ENCODE measurements around the gene GVQW3.

GVQW3 gene

DNA sequence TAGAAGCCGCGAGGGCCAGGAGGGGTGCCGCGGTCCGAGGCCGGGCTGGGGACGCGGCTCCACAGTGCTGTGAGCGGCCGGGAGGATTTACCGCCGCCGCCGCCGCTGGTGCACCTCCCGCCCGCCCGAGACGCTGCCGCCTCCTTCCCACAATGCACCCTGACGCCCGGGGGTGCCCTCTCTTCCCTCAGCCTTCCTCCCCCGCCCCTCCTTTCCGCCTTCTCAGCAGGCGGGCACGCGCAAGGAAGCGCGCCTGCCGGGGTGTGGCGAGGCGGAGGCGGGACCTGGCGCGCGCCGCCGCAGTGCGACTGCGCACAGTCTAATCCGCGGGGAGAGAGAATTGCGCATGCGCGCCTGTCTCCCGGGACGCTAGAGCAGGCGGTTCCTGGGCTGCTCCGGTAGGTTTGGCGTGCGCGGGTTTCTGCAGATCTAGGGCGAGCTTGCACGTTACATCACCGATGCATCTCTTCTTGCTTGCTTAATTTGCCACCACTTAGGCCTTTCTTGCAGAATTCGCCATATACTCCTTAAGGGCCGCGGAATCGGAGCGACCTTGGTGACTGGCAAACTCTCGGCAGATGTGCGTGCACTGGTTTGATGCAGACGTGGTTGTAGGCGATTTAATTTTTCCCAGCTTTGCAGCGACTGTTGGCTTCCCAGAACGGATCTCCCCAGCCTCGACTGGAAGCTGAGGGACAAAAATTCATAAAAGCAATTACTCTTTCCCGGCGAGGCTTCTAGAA lies at the start of gene GVQW3, which contains the start of gene THAP12:
Gene GVQW3, plus strand, starts transcription at position 347 of the 743 bp plus-strand sequence. CDS start 506 bp downstream, outside the sequence.
Gene THAP12, minus strand, starts transcription at position 156 of the 743 bp plus-strand sequence. CDS start 296 bp downstream, outside the sequence.
- peak; percentile 95 for DNase-seq (ENCODE audit: low spot score)

DNA sequence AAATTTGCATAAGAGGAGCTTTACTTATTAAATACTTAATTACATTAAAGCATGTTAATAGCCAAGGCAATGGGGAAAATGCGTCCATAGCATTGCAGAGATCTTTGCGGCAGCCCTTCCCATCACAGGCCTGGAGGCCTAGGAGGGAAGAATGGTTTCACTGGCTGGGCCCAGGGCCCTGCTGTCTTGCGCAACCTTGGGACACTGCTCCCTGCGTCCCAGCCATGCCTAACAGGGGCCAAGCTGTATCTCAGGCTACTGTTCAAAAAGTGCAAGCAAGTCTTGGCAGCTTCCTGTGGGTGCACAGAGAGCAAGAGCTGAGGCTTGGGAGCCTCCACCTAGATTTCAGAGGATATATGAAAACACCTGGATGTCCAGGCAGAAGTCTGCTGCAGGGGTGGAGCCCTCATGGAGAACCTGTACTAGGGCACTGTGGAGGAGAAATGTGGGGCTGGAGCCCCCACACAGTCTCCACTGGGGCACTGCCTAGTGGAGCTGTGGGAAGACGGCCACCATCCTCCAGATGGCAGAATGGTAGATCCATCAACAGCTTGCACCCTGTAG lies 46.2 kb upstream of the GVQW3 start:
- DNase-seq (ENCODE audit: low spot score), result no peak

DNA sequence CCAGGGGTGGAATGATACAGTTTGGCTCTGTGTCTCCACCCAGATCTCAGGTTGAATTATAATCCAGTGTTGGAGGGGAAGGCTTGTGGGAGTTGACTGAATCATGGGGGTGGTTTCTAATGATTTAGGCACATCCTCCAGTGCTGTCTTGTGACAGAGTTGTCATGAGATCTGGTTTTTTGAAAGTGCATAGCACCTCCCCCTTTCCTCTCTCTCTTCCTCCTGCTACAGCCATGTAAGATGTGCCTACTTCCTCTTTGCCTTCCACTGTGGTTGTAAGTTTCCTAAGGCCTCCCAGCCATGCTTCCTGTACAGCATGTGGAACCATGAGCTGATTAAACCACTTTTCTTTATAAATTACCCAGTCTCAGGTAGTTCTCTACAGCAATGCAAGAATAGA lies 45.3 kb upstream of the GVQW3 start:
- DNase-seq (ENCODE audit: low spot score), result no peak

DNA sequence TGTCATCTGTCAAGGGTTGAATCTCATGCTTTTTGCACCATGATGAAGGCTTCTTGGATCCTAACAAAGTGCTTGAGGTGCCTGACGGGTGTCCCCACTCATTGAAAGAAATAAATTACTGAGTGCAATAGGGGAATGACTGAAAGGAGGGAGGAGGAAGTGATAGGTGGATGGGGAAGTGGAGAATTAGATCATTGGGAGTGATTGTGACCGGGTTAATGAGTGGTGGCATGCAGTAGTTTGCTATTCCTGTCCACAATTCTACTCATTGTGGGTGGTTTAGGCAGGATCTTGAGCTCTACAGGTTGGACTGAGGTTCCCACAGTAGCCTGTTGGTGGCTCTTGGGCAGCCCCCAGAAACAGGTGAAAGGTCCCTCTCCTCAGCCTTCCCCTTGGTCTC lies 44.5 kb upstream of the GVQW3 start:
- DNase-seq (ENCODE audit: low spot score), result no peak

DNA sequence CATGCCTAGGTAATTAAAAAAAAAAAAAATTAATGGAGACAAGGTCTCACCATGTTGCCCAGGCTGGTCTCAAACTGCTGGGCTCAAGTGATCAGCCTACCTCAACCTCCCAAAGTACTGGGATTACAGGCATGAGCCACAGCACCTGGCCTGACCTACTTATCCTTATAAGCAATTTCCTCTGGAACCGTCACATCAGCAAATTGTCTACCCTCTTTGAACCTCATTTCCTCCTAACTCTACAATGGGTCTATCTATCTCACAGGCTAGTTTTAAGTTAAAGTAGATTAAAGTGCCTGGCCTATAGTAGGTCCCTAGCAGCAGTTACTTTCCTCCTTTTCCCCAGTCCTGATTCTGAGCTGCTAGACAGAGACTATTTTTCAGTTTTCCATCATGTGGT lies 43.7 kb upstream of the GVQW3 start:
- DNase-seq (ENCODE audit: low spot score), result no peak

DNA sequence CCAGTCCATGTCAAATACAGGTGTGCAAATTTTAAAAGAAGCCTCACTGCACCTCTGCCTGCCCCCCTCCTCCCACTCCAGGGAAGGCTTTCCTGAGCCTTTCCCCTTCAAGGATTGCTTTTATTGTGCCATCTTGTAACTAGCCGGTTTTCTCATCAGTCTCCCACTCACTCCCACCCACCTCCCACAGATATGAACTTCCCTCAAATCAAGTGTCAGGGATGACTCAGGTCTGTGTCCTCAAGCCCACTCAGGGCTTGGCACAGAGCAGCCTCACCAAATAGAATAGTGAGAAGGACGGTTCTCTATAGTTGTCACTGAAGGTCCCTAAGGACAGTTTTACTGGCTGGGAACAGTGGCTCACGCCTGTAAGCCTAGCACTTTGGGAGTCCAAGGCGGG lies 43.2 kb upstream of the GVQW3 start:
- DNase-seq (ENCODE audit: low spot score), result no peak

DNA sequence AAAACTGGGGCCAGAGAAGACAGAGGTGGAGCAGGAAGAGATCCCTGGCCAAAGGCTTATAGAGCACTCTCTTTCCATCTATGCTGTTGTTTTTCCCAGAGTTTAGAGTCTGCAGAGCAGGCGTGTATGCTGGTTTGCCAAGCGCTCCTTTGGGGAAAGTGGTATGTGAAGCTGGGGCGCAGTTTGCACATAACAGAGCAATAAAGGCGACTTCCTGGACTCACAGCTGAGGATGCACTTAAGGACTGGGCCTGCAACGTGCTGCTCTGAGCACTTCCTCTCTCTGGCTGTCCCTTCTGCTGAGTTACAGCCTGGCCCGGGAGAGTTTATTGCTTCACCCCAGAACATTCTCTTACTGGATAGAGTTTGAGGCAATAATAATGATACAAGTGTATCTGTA lies 41.9 kb upstream of the GVQW3 start:
- DNase-seq (ENCODE audit: low spot score), result no peak

DNA sequence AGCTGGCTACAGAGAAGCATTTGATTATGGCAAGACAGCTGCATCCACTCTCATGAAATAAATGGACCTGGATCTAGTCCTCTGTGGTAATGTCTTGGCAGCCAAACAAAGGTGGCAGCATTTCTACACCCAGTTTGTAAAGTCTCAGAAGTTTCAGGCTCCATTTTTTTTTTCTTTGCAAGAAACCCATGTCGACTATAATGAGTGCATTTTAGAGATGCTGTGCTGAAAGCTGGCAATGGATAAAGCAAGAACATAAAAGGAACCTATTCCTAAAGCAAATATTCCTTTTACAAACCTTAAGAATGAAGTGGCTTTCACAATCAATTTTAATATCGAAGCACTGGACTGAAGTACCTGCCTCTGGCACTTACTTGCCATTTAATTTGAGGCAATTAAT lies 33.7 kb upstream of the GVQW3 start:
- DNase-seq (ENCODE audit: low spot score), result no peak

DNA sequence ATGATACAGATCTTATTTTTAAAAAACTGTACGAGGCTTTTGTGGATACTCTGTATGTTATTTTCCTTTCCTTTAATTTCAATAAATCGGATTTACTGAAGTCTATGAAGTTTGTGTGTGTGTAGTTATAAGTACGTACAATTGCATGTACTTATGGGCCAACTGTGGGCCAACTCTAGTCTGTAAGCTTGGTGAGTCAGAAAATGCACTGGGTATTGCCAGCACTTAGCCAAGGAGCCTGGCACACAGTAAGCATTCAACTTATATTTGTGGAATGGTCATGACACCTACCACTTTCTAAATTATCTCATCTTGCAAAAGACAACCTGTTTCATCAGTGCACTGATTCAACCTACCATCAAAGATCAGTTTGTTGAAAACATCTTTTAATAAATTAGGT lies 32.8 kb upstream of the GVQW3 start:
- DNase-seq (ENCODE audit: low spot score), result no peak

DNA sequence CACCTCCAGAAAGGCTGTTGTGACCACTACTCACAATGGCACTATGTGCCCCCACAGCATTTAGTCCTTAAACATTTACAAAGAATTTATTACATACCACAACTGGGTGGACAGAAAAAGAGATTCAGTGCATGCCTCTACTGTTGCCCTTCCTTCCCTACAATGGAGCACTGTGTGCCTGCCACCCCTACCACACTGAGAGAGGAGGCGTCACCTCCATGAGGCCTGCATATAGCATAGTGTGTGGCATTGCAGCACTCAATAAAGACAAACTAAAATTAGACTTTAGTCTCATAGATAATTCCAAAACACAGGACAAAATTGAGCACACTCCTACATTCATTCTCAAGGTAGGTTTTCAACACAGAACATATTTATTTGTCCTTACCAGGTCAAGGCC lies 26.0 kb upstream of the GVQW3 start:
- DNase-seq (ENCODE audit: low spot score), result no peak

DNA sequence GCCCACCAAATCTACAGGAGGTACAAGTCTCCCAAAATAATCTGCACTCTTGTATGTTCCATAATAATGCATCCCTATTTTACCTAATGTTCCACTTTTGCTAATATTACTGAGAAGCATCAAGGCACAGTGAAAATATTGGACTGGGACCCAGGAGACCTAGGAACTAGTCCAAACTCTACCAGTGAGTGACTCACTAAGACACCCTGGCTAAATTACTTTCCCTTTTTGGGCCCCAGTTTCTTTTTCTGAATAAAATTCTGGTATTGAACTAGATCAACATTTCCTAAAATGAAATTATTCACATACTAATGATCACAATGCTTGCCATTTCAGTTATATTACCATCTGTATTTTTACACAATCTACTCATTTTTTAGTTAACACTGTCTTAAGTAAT lies 19.7 kb upstream of the GVQW3 start:
- no peak for DNase-seq (ENCODE audit: low spot score)

DNA sequence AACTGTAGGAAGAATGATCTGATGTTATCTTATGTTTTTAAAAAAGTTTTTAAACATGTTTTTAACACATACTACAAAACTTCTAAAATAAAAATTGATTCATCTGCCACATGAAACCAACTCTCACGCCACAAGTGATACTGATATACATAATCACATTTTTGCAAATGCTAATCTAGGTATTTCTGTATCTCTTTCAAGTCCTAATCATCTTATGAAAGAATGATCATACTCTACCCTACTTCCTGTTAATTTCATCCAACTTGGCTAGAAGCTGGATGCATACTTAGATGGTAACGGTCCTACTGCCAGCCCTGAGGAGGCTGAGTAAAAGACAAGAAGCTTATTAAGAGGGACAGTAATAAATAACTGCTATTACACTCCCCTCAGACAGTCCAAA lies 19.3 kb upstream of the GVQW3 start:
- no peak for DNase-seq (ENCODE audit: low spot score)

DNA sequence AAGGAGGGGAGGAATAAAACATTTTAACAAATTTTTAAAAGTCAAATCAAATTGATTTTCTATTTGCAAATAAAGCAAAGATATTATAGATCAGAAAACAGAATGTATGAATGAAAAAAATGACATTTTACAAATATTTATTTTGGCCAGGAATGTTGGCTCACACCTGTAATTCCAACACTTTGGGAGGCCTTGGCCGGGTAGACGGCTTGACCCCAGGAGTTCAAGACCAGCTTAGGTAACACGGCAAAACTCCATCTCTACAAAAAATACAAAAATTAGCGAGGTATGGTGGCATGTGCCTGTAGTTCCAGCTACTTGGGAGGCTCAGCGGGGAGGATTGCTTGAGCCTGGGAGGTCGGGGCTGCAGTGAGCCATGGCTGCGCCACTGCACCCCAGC lies 18.4 kb upstream of the GVQW3 start:
- no peak for DNase-seq (ENCODE audit: low spot score)

DNA sequence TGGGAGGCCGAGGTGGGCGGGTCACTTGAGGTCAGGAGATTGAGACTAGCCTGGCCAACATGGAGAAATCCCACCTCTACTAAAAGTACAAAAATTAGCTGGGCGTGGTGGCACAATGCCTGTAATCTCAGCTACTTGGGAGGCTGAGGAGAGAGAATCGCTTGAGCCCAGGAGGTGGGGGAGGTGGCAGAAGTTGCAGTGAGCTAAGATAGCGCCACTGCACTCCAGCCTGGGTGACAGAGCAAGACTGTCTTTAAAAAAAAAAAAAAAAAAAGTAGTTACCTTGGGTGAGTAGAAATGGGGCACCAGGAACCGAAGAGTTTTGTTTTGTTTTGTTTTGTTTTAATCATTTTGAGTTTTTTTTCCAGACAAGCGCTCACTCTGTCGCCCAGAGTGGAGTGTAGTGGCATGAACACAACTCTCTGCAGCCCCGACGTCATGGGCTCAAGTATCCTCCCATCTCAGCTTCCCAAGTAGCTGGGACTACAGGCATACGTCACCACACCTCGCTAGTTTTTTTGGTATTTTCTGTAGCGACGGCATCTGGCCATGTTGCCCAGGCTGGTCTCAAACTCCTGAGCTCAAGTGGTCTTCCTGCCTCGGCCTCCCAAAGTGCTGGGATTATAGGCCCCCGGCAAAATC lies 16.0 kb upstream of the GVQW3 start:
- DNase-seq (ENCODE audit: low spot score), result no peak

DNA sequence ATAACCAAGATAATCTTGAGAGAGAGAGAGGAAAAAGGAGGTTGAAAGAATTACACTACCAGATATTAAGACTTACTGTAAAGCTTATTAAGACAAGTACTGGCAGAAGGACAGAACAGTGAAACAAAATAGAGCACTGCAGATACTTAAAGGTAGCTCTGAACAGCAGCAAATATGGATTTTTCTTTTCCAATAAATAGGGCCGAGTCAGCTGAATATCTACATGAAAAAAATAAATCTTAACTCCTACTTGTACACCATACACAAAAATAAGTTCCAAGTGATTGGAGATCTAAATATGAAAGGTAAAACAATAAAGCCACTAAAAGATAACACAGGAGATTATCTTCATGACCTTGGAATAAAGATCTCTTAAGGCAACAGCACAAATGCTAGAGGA lies 12.6 kb upstream of the GVQW3 start:
- DNase-seq (ENCODE audit: low spot score), result no peak

DNA sequence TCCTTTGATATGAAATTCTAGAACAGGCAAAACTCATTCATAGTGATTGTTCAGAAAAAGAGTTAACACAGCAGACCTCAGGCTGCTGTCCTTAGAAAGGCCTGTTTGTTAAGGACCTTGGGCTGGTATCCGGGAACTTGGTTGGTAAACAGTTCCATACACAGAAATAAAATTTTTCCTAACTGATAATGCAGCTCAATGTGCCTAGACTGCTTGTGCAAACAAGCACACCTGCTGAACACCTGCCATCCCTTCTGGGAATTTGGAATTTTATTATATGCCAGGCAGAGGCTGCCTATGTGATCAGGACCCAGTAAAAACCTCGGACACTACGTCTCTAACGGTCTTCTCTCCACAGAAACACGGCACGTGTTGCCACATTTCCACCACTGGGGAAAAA lies 11.7 kb upstream of the GVQW3 start:
- DNase-seq (ENCODE audit: low spot score), result no peak

DNA sequence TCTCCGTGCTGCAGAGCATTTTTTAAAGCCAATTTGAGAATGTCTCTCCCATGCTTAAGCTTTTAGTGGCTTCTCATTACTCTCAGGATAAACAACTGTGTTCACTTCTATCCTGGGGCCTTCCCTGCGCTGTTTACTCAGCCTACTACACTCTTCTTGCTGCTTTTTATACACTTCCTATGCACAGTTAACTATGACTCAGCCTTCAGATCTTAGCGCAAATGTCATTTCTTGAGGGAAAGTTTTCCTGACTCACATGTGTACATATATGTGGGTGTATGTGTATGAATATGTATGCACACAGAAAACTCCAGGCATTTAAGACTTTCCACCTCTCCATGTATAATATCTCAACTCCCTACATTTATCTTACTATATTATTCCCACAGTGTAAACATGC lies 10.0 kb upstream of the GVQW3 start:
- DNase-seq (ENCODE audit: low spot score), result peak; percentile 82

DNA sequence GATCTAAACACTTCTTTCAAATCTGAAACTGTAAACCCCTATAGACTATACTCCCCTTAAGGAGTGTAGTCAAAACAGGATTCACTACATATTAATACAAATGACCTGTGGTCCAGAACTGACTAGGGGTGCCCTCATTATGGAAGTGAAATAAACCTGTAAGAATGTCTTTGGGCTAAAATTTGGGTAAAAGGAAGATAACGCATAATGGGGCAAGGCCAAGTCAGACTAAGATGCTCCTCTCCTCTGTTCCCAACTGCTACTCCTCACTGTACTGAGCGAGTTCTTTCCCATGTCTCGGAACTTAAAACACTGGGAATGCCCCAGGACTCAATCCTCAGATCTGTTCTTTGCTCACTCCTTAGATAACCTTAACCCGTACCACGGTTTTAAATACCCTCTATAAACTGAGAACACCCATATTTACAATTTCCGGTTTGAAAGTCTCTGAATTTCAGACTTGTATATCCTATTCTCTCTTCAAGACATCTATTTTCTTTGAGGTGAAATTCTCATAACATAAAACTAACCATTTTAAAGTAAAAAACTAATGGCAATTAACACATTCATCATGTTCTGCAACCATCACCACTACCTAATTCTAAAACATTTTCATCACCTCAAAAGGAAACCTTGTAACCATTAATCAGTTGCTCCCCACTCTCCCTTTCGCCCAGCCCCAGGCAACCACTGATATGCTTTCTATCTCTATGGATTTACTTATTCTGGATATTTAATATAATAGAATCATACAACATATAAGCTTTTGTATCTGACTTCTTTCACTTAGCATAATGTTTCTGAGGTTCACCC lies 4.2 kb upstream of the GVQW3 start:
- no peak for DNase-seq (ENCODE audit: low spot score)

DNA sequence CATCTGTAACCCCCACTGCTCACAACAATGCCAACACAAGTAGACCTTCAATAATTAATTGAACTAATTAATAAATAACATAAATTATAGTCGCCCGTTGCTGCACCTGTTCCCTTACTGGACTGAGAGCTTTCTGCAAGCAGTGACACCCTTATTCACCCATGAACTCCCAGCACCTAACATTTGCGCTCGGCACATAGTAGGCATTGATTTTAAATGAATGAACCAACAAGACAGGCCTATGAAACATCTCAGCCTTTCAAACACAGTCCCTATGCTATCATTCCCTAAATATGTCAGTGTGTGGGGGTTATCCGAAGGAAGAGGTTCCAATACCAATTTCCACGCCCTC lies 1.3 kb upstream of the GVQW3 start:
- no peak for DNase-seq (ENCODE audit: low spot score)

DNA sequence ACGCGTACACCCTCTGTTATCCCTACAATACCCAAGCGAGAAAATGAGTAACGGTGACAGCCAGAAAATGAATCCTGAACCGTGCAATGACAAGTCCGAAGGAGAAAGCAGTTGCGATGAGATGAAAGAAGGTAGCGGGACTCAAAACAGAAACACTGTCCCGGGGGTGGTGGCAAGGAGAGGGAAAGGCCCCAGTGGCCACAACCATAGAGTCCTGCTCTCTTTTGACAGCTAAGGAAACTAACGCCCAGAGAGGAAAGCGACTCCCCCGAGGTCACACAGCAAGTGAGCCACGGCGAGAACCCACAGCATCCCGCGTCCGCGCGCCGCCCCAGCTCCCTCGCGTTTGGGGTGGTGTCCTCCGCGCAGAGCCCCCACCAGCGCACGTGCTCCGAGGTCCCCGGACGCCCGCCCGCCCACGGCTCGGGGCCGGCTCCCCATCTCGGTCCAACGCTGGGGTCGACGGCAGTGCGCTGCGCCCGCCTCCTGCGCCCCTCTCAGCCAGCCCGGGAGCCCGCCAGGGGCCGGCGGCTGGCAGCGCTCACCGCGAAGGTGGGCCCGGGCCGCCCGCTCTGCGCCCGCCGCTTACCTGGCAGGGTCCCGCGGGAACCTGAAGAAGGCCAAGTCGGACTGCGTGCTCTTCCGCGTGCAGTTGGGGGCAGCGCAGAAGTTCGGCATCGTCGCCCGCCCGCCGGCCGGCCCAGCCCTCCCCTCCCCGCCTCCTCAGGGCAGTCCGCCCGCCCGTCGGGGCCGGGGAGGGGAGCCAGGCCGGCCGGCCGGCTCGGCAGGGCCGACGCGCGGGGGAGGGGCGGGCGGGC lies 755 bp upstream of the GVQW3 start:
- peak; percentile 57 for DNase-seq (ENCODE audit: low spot score)

DNA sequence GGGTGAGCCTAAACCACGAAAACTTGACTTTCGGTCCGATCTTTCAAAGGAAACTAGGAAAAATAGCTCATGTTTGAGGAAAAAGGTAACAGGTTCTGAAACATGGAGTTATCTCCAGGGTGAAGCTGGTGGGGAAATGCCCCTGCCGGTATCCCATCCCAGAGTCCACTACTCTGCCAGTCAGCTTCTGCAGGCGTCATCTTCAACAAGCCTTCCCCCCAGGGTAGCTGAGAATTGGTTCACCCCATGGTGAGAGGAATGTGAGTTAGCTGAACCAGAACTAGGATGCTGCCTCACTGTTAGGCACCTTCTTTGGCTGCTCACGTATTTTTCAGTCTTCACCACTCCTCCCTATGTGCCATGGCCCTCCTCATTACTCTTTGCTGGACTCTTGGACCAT lies 1.1 kb downstream of the GVQW3 start:
- no peak for DNase-seq (ENCODE audit: low spot score)

DNA sequence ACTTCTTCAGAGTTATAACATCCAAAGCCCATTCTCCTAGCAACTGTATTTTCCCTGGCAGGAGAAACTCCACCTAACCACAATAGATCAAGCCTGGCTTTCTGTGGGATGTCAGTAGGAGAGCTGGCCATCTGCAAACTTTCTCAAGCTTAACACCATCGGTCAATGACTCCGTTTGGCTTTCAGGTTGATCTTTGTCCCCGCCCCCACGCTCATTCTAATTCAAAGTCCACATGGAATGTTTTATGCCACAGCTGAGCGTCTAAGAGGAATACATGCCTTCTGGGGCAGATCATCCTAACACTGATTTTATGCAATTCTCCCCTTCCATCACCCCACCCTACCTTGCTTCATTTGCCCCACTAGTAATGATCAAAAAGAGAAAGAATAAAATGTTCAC lies 4.8 kb downstream of the GVQW3 start:
- DNase-seq (ENCODE audit: low spot score), result no peak

Measured in RKO (cell line).